Gastroesophageal sphincter (tissue), 4 donors: ENCODE results near the gene PLCB4. TPM values are rescaled to one million over a fixed set of nuclear protein-coding genes. Genes with fewer than 3 reads are reported as not detected.

ENCODE experiments used
- ATAC-seq: fragments of 150-250 bp; one replicate; pipeline ENCODE4 v1.9.1; 2016; ENCODE audit warnings: mild to moderate bottlenecking, moderate library complexity
- H3K27ac ChIP-seq, 4 donors: fragments of 200-600 bp; sonication (generic) in 3 of 4; 1 replicate in 3 of 4; 2 replicates in 1 of 4; pipeline ENCODE4 v1.5.1; 2016 to 2019
- H3K27me3 ChIP-seq: fragments of 200-600 bp; sonication (generic); one replicate; pipeline ENCODE4 v1.5.1; 2019
- H3K36me3 ChIP-seq, 2 donors: fragments of 200-600 bp; sonication (generic); one replicate each; pipeline ENCODE4 v1.5.1; 2019; ENCODE audit warnings: control low read depth in 1 of 2
- H3K4me1 ChIP-seq, 3 donors: fragments of 200-600 bp; sonication (generic); 1 replicate in 2 of 3; 2 replicates in 1 of 3; pipeline ENCODE4 v1.5.1; 2016 to 2019; ENCODE audit warnings: control low read depth in 2 of 3
- H3K4me3 ChIP-seq, 2 donors: fragments of 200-600 bp; sonication (generic); one replicate each; pipeline ENCODE4 v1.5.1; 2019; ENCODE audit warnings: mild to moderate bottlenecking in 1 of 2, moderate library complexity in 1 of 2
- H3K9me3 ChIP-seq, 3 donors: fragments of 200-600 bp; sonication (generic); one replicate each; pipeline ENCODE4 v1.5.1; 2017 to 2019; ENCODE audit warnings: control low read depth in 2 of 3
- EP300 ChIP-seq: sonication (generic); formaldehyde crosslinking; IDR thresholded peaks from one replicate; pipeline ENCODE4 v1.6.1; 2017; ENCODE audit warnings: antibody characterized with exemption, mild to moderate bottlenecking
- POLR2A ChIP-seq, 2 donors: fragments of 450-650 bp; IDR thresholded peaks; one replicate each; pipeline ENCODE4 v1.6.1; 2017; ENCODE audit warnings: antibody characterized with exemption in 2 of 2, mild to moderate bottlenecking in 2 of 2, moderate library complexity in 1 of 2
- POLR2AphosphoS5 ChIP-seq: sonication (generic); formaldehyde crosslinking; IDR thresholded peaks from one replicate; pipeline ENCODE4 v1.6.1; 2017; ENCODE audit warnings: antibody characterized with exemption
- WGBS, 2 donors: methylation state at CpG; one replicate each; pipeline ENCODE4 v1.1.5; 2018; ENCODE audit warnings: low coverage in 1 of 2; 5-methylcytosine and 5-hydroxymethylcytosine counted together
- total RNA-seq, 4 donors: library from RNA; depleted of rRNA; stranded (reverse); fragments of >200 nt; gene quantifications; one replicate each; pipeline ENCODE4 v1.1.0, GENCODE V29; 2016
- TF ChIP-seq, protein P1 (sequence below), 4 experiments: fragments of 200-600 bp in 2 of 4; fragments of 450-650 bp in 2 of 4; sonication (generic) in 1 of 4; IDR thresholded peaks; one replicate each; pipeline ENCODE4 v1.5.1; 2017 to 2019; ENCODE audit warnings: antibody characterized with exemption in 4 of 4, mild to moderate bottlenecking in 2 of 4, moderate library complexity in 2 of 4

The PLCB4 gene
- total RNA-seq, 4 donors from 2014 or later, result 21.9 to 109 (median 59.1) TPM

DNA sequence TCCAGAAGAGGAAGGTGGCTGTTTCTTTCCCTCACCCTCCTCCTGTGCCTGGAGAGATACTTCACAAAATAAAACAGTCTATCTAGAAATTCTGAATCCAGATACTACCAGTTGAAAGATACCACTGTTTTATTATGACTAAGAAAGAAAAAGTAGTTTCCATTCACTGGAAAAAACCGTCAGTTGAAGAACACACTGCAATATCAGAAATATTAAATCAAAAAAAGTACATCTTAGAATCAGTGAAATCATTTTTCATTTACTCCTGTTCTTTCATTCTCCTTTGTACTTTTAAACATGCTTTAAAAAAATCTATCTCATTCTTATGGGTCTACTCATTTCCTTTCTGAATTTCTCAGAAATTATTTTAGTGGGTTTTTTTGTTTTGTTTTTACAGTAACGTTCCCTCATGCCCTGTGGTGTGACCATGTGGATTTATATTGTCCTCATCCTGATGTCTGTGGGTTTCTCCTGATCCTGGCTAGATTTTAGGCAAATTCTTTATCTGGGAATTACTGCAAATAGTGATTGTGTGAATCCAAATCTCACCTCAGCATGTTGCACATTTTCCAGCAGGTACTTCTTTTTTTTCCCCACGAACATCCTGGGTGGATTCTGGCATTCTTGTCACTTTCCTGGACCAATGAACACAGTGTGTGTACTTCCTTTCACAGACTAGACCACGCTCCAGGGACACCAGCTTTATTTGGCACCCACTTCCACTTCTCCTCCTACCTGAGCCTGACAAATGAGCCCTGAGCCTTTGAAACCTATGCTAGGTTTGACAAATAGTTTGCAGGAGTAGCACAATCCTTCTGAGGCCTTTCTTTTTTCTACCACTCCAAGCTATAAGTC is 331.5 kb downstream of the PLCB4 start:
- H3K4me1 ChIP-seq, result no peaks in the 10 kb centered on the region
- H3K36me3 ChIP-seq, result peaks cover 7 to 61% of the 10 kb centered on the region in 2 donors
- H3K4me3 ChIP-seq, result no peak overlapping the region
- no peaks in the 10 kb centered on the region for H3K27me3 ChIP-seq
- H3K9me3 ChIP-seq, result no peaks in the 10 kb centered on the region
- no peak overlapping the region for H3K27ac ChIP-seq
- TF ChIP-seq POLR2A (IDR thresholded peaks at IDR 0.05), result no peak
- 70 to 91% methylated on average over 4 of the region's 4 CpGs for WGBS, 2 donors
- ATAC-seq, result no peak

DNA sequence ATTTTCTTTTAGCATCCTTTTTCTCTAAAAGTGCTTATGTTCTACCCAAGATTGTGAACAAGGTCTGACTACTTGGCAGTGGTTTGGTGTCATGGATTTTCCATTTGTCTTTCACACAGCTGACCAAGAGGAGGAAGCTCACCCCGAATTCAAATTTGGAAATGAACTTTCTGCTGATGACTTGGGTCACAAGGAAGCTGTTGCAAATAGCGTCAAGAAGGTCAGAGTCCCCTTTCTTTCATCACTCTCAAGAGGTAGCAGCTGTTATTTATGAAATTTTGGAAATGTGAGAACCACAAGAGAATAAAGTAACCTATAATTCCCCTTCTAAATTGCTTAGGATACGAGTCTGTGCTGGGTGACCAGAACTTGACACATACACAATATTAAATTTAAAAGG is 332.5 kb downstream of the PLCB4 start:
- Histone ChIP-seq H3K27me3 (no peaks in the 10 kb centered on the region), H3K4me3 (no peak overlapping the region), H3K4me1 (no peaks in the 10 kb centered on the region), H3K9me3 (no peaks in the 10 kb centered on the region), H3K27ac (no peak overlapping the region), H3K36me3 (peaks cover 7 to 56% of the 10 kb centered on the region in 2 donors)
- TF ChIP-seq POLR2A (IDR thresholded peaks at IDR 0.05) (no peak), POLR2AphosphoS5 (no peak), EP300 (no peak)
- TF ChIP-seq, protein P1, sequence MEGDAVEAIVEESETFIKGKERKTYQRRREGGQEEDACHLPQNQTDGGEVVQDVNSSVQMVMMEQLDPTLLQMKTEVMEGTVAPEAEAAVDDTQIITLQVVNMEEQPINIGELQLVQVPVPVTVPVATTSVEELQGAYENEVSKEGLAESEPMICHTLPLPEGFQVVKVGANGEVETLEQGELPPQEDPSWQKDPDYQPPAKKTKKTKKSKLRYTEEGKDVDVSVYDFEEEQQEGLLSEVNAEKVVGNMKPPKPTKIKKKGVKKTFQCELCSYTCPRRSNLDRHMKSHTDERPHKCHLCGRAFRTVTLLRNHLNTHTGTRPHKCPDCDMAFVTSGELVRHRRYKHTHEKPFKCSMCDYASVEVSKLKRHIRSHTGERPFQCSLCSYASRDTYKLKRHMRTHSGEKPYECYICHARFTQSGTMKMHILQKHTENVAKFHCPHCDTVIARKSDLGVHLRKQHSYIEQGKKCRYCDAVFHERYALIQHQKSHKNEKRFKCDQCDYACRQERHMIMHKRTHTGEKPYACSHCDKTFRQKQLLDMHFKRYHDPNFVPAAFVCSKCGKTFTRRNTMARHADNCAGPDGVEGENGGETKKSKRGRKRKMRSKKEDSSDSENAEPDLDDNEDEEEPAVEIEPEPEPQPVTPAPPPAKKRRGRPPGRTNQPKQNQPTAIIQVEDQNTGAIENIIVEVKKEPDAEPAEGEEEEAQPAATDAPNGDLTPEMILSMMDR (IDR thresholded peaks at IDR 0.05), result no peak
- no peak for ATAC-seq
- WGBS, 2 donors, result 63 to 78% methylated on average over 2 to 3 of the region's 3 CpGs

DNA sequence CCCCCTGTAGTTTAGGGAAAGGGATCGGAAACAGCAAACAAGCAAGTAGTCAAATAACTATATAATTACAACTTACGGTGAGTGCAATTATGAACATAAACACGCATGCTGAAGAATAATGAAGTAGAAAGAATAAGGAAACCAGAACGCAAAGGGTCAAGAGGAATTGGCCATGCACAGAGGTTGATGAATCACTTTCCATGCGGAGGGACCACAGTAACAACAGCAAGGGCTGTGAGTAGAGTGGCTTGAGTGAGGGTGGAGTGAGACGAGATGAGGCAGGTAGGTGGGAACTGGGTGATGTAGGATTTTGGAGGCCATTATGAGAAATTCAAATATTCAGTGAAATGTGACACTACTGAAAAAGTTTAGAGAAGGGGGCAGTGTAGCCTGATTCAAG is 333.3 kb downstream of the PLCB4 start:
- no peak overlapping the region for H3K27ac ChIP-seq
- no peak for ATAC-seq
- H3K9me3 ChIP-seq, result no peaks in the 10 kb centered on the region
- peaks cover 7 to 51% of the 10 kb centered on the region in 2 donors for H3K36me3 ChIP-seq
- 90 to 93% methylated on average over 6 of the region's 6 CpGs for WGBS, 2 donors
- no peaks in the 10 kb centered on the region for H3K27me3 ChIP-seq
- H3K4me3 ChIP-seq, result no peak overlapping the region
- no peaks in the 10 kb centered on the region for H3K4me1 ChIP-seq
- no peak for TF ChIP-seq EP300
- TF ChIP-seq, protein P1 (IDR thresholded peaks at IDR 0.05), result no peak
- TF ChIP-seq POLR2AphosphoS5, result no peak
- TF ChIP-seq POLR2A (IDR thresholded peaks at IDR 0.05), result no peak

DNA sequence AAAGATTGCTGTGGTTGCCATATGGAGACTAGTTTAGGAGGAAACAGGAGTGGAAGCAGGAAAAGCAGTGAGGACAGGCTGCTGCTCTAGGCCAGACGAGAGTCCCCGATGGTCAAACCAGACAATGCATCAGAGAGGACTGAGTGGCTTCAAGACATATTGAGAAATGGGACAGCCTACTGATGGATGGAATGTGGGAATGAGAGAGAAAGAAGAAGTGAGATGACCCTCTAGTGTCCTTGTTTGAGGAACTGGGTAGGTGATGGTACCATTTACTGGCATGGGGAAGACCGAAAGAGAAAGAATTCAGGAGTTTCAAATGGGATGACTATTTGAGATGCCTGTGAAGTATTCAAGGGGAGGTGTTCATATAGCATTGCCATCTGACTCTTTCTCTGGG is 333.7 kb downstream of the PLCB4 start:
- no peak for ATAC-seq
- no peaks in the 10 kb centered on the region for H3K9me3 ChIP-seq
- 90 to 93% methylated on average over 2 to 3 of the region's 3 CpGs for WGBS, 2 donors

DNA sequence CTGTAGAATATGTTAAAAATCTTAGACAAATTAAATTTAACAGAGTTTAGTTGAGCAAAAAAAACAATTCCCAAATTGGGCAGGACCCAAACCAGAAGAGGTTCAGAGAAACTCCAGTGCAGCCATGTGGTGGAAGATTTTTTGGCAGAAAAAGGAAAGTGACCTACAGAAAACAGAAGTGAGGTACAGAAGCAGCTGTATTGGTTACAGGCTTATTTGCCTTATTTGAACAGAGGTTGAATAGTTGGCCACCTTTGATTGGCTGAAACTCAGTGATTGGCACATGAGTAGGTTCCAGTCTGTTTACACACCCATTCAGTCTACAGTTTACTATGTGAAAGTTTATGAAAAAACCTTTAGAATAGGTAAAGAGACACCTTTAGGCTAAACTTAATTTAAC is 334.6 kb downstream of the PLCB4 start:
- H3K27me3 ChIP-seq, result no peaks in the 10 kb centered on the region
- ATAC-seq, result no peak
- H3K4me3 ChIP-seq, result no peak overlapping the region
- H3K27ac ChIP-seq, result no peak overlapping the region
- TF ChIP-seq POLR2AphosphoS5, result no peak
- no peak for TF ChIP-seq POLR2A (IDR thresholded peaks at IDR 0.05)
- TF ChIP-seq, protein P1 (IDR thresholded peaks at IDR 0.05), result no peak
- TF ChIP-seq EP300, result no peak
- H3K4me1 ChIP-seq, result no peaks in the 10 kb centered on the region
- H3K9me3 ChIP-seq, result no peaks in the 10 kb centered on the region
- peaks cover 7 to 49% of the 10 kb centered on the region in 2 donors for H3K36me3 ChIP-seq

More for the DNA sequence above, 333.7 kb downstream of the PLCB4 start:
- Histone ChIP-seq H3K36me3 (peaks cover 7 to 51% of the 10 kb centered on the region in 2 donors), H3K27me3 (no peaks in the 10 kb centered on the region), H3K4me1 (no peaks in the 10 kb centered on the region), H3K27ac (no peak overlapping the region), H3K4me3 (no peak overlapping the region)
- TF ChIP-seq POLR2AphosphoS5, result no peak
- no peak for TF ChIP-seq POLR2A (IDR thresholded peaks at IDR 0.05)
- TF ChIP-seq, protein P1 (IDR thresholded peaks at IDR 0.05), result no peak
- TF ChIP-seq EP300, result no peak
